ENCODE data around the gene TMEM178B.

GRCh38 chr7:141251957-141252356 is 178.1 kb downstream of the TMEM178B start:
- no peak for TF ChIP-seq CTCF (IDR thresholded peaks at IDR 0.05; ENCODE audit: poor library complexity, severe bottlenecking)
- no peak for TF ChIP-seq EP300 (conservative IDR thresholded peaks at IDR 0.05; ENCODE audit: poor library complexity, severe bottlenecking)
- TF ChIP-seq EZH2 (IDR thresholded peaks at IDR 0.05; ENCODE audit: borderline replicate concordance, insufficient read depth, low read length, poor library complexity, severe bottlenecking) = no peak
- no peak for TF ChIP-seq POLR2AphosphoS5 (IDR thresholded peaks at IDR 0.05)
- TF ChIP-seq SMC3 (conservative IDR thresholded peaks at IDR 0.05; ENCODE audit: poor library complexity) = no peak
- TF ChIP-seq TAF1 (IDR thresholded peaks at IDR 0.05; ENCODE audit: low read depth) = no peak
- no peak for TF ChIP-seq RAD21 (conservative IDR thresholded peaks at IDR 0.05)
- TF ChIP-seq REST (IDR thresholded peaks at IDR 0.05; ENCODE audit: borderline replicate concordance) = no peak

Data from neural cell (in vitro differentiated cells).